Upper lobe of left lung (tissue), 4 donors: ENCODE data around the gene RIPK3.

Experiments used
- CTCF ChIP-seq, 6 experiments: fragments of 450-650 bp in 4 of 6; fragments of 200-600 bp in 2 of 6; sonication (generic) in 2 of 6; IDR thresholded peaks; one replicate each; pipeline ENCODE4 v1.5.1; 2016 to 2019; ENCODE audit warnings: antibody characterized with exemption in 6 of 6
- POLR2A ChIP-seq, 4 donors: fragments of 450-650 bp; IDR thresholded peaks; one replicate each; pipeline ENCODE4 v1.5.1; 2016 to 2017; ENCODE audit warnings: antibody characterized with exemption in 4 of 4, mild to moderate bottlenecking in 2 of 4

GRCh38 chr14:24329736-24330135 lies 10.1 kb downstream of the RIPK3 start:
- TF ChIP-seq CTCF (IDR thresholded peaks at IDR 0.05): no peak
- no peak for TF ChIP-seq POLR2A (IDR thresholded peaks at IDR 0.05)
